ENCODE results near the gene TM4SF5. TPM values are rescaled to one million over a fixed set of nuclear protein-coding genes. Genes with fewer than 3 reads are reported as not detected.

The TM4SF5 gene
- total RNA-seq, 1 donor from 2014 or later, result not detected

- no peak for ATAC-seq (ENCODE audit: low read depth)
Observed at GRCh38 chr17:4786106-4786511, 14.4 kb downstream of the TM4SF5 start, which contains the start of gene VMO1. TSS of gene VMO1 (minus strand) at chr17:4786364. CDS start at chr17:4786352, 12 bp downstream.

GRCh38 chr17:4786516-4786915, 14.8 kb downstream of the TM4SF5 start:
- Mint-ChIP-seq H3K4me1 (peaks cover 19% of the 10 kb centered on the region), H3K36me3 (ENCODE audit: low read depth) (no peaks in the 10 kb centered on the region), H3K27me3 (peaks cover 36% of the 10 kb centered on the region), H3K9me3 (no peaks in the 10 kb centered on the region), H3K27ac (no peak overlapping the region), H3K4me3 (no peak overlapping the region)
- CTCF ChIA-PET, result no interaction called here
- DNase-seq (no peak), ATAC-seq (ENCODE audit: low read depth) (no peak)
- no peak for TF ChIP-seq CTCF (IDR thresholded peaks at IDR 0.05)
- intact Hi-C loops (cut with micrococcal nuclease), result no loop called here
- POLR2A ChIA-PET, result interaction anchor here (0.9 kb wide), 1 partner anchor 113 kb away, joined by 3 read pairs; the partner anchor contains the start of gene C17orf107

More at GRCh38 chr17:4786106-4786511, 14.4 kb downstream of the TM4SF5 start, which contains the start of gene VMO1:
- intact Hi-C loops (cut with micrococcal nuclease), result no loop called here
- H3K36me3 Mint-ChIP-seq (ENCODE audit: low read depth), result no peaks in the 10 kb centered on the region
- H3K4me1 Mint-ChIP-seq, result peaks cover 17% of the 10 kb centered on the region
- peaks cover 36% of the 10 kb centered on the region for H3K27me3 Mint-ChIP-seq
- POLR2A ChIA-PET, result no interaction called here
- CTCF ChIA-PET, result no interaction called here
- H3K9me3 Mint-ChIP-seq, result no peaks in the 10 kb centered on the region
- peak within 1 kb of the TSS; percentile 28 for H3K4me3 Mint-ChIP-seq
- DNase-seq, result no peak
- no peak within 1 kb of the TSS for H3K27ac Mint-ChIP-seq
- TF ChIP-seq CTCF (IDR thresholded peaks at IDR 0.05), result no peak

- Mint-ChIP-seq H3K4me3 (peak overlapping the region; percentile 20), H3K27me3 (peaks cover 29% of the 10 kb centered on the region), H3K36me3 (ENCODE audit: low read depth) (no peaks in the 10 kb centered on the region), H3K27ac (no peak overlapping the region), H3K9me3 (no peaks in the 10 kb centered on the region), H3K4me1 (peaks cover 19% of the 10 kb centered on the region)
- DNase-seq (no peak), ATAC-seq (ENCODE audit: low read depth) (no peak)
- CTCF ChIA-PET, result interaction anchor here (0.6 to 1.7 kb wide), 2 partner anchors 32 to 111 kb away, joined by 3 to 4 read pairs; no protein-coding TSS in a partner anchor
- POLR2A ChIA-PET, result interaction anchor here (0.6 to 2.4 kb wide), 4 partner anchors 19 to 101 kb away, joined by 6 to 20 read pairs (median 8); partner anchors contain the start of genes MED11, PELP1 and PLD2
- intact Hi-C loops (cut with micrococcal nuclease), result no loop called here
- TF ChIP-seq CTCF (IDR thresholded peaks at IDR 0.05), result no peak
Observed at GRCh38 chr17:4788159-4788806, 16.6 kb downstream of the TM4SF5 start.

GRCh38 chr17:4788807-4789700, 17.4 kb downstream of the TM4SF5 start, which contains the start of gene GLTPD2:
TSS of gene GLTPD2 (plus strand) at chr17:4788964. CDS start at chr17:4789012, 48 bp downstream.
- ChIA-PET POLR2A (interaction anchor here (0.6 to 2.4 kb wide), 10 partner anchors 11 to 368 kb away, joined by 3 to 20 read pairs (median 6); partner anchors contain the start of genes ARRB2, MED11, PELP1 and PLD2), CTCF (interaction anchor here (0.6 to 2.0 kb wide), 14 partner anchors 11 to 112 kb away, joined by 3 to 17 read pairs (median 4); partner anchors contain the start of genes ARRB2, C17orf107, MED11 and PLD2)
- peak within 1 kb of the TSS; percentile 77 for H3K4me3 Mint-ChIP-seq
- no peak within 1 kb of the TSS for H3K27ac Mint-ChIP-seq
- H3K36me3 Mint-ChIP-seq (ENCODE audit: low read depth), result no peaks in the 10 kb centered on the region
- H3K27me3 Mint-ChIP-seq, result peaks cover 23% of the 10 kb centered on the region
- DNase-seq (no peak), ATAC-seq (ENCODE audit: low read depth) (no peak)
- H3K9me3 Mint-ChIP-seq, result no peaks in the 10 kb centered on the region
- peaks cover 19% of the 10 kb centered on the region for H3K4me1 Mint-ChIP-seq
- intact Hi-C loops (cut with micrococcal nuclease), result no loop called here
- no peak for TF ChIP-seq CTCF (IDR thresholded peaks at IDR 0.05)
